ENCODE results near the gene UHRF1. TPM values are rescaled to one million over a fixed set of nuclear protein-coding genes. Genes with fewer than 3 reads are reported as not detected.

Gene UHRF1
- total RNA-seq, result 47.1 and 53.8 TPM in 2 replicates

DNA sequence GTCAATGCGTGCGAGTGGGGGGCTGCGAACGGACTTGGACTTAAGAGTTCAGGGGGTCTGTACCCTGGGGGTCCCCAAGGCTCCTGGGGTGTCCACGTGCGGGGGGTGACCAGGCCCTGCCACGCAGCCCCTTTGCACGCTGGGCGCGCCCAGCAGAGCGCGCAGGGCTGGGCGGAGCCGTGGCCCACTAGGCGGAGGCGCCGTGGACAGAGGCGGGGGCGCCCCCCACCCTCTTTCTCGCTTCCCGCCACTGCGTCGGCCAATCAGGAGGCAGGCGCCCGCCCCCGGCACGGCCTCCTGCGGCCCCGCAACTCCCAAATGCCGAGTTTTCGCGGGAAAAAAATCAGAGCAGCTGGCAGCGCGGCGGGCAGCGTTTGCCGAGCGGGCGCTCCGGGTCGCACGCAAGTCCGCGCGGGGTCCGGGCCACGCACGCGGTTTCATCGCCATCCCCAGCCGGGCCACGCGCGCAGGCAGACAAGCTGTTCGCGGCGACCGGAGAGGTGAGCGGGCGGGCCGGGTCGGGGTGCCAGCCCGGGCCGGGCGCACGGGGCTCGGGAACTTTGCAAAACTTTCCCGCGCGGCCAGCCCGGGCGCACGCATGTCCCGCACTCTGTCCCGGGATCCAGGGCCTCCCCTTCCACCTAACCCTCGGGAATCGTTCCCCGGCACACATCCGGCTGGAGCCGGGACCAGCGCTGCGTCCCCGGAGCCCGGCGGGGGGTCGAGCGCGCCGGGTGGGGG lies at the start of gene UHRF1:
UHRF1 (plus strand) TSS at position 346 of the 741 bp plus-strand sequence. CDS start 1,385 bp downstream, outside the sequence.

GRCh38 chr19:4867534-4868285 lies 41.6 kb upstream of the UHRF1 start, which contains the start of gene PLIN3:
Gene PLIN3, minus strand, starts transcription at chr19:4867667. Its CDS starts 6,273 bp downstream, at chr19:4861394.

DNA sequence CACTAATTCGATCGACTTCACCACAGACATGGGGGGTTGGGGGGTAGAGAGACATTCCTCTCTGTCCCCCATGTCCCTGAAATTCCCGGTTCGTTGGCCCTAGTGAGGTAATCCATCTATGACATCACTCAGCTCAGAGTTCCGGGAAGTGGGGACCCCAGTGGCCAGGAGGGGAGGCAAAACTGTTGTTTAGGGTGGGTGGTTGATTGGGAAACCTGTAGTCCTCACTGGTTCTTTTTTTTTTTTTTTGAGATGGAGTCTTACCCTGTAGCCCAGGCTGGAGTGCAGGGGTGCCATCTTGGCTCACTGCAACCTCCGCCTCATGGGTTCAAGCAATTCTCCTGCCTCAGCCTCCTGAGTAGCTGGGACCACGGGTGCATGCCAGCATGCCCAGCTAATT lies 6.5 kb upstream of the UHRF1 start, which contains the start of gene ARRDC5:
ARRDC5 (minus strand) TSS at position 101 of the 400 bp plus-strand sequence; CDS start at position 30, 71 bp downstream.

GRCh38 chr19:4968462-4969291 lies 59.4 kb downstream of the UHRF1 start, which contains the start of gene KDM4B:
Gene KDM4B, plus strand, starts transcription at chr19:4969113. Its CDS starts 63,778 bp downstream, at chr19:5032891.

Other genes with a start within 250 kb of the UHRF1 start
- gene MYDGF, start 239.2 kb upstream of the UHRF1 start, total RNA-seq, result 188 and 208 TPM in 2 replicates
- 91.9 and 113 TPM in 2 replicates for gene DPP9, start 185.7 kb upstream of the UHRF1 start, total RNA-seq
- 14.1 and 14.5 TPM in 2 replicates for gene FEM1A, start 117.8 kb upstream of the UHRF1 start, total RNA-seq
- 5.2 and 5.4 TPM in 2 replicates for gene TICAM1, start 77.8 kb upstream of the UHRF1 start, total RNA-seq
- 78.5 and 96.7 TPM in 2 replicates for gene PLIN3, start 41.8 kb upstream of the UHRF1 start, total RNA-seq
- not detected in 2 replicates for gene ARRDC5, start 6.6 kb upstream of the UHRF1 start, total RNA-seq
- gene KDM4B, start 59.6 kb downstream of the UHRF1 start, total RNA-seq, result 15.1 and 18.2 TPM in 2 replicates